ENCODE data around the gene EXOC3L4.

Gene EXOC3L4

DNA sequence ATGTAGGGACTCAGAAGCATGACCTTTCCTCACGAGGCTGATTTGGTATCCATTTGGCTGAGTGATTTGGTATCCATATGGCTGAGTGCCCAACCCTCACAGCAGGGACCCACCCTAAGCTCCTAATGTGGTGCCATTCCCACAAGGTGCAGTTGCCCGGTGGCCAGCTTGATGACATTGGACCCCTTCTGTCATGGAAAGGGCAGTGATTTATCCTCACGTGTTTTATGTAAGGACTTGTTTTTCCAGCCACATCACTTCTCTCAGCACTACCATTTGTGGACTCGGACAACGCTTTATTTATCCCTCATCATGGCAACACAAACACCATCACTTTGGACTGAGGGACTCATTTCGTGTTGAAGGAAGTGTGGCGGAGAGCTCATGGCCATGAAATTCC lies 28.7 kb upstream of the EXOC3L4 start:
- H3K9me3 Mint-ChIP-seq: no peaks in the 10 kb centered on the region
- peaks cover 14% of the 10 kb centered on the region for H3K27me3 Mint-ChIP-seq
- H3K27ac Mint-ChIP-seq: no peak overlapping the region
- H3K4me3 Mint-ChIP-seq: no peak overlapping the region
- no peaks in the 10 kb centered on the region for H3K4me1 Mint-ChIP-seq (ENCODE audit: low read depth)
- no peaks in the 10 kb centered on the region for H3K36me3 Mint-ChIP-seq (ENCODE audit: low read depth)

DNA sequence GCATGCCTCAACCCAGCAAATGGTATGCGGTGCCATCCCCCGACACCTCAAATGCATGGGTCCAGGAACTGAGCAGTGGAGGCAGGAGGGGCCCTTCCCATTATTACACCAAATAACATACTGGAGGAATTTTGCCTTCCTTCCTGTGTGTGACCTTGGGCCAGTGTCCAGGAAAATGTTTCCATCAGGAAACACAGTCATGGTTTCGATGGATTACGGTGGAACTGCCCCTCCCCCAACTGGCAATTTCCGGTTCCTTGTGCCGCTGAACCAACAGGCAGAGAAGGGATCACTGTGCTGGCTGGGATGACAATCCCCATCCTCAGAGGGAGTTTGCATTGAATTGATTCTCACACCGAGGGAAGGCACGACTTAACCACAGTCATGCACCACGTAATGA lies 28.1 kb upstream of the EXOC3L4 start:
- H3K4me1 Mint-ChIP-seq (ENCODE audit: low read depth): no peaks in the 10 kb centered on the region
- H3K27ac Mint-ChIP-seq: no peak overlapping the region
- H3K36me3 Mint-ChIP-seq (ENCODE audit: low read depth): no peaks in the 10 kb centered on the region
- no peak overlapping the region for H3K4me3 Mint-ChIP-seq
- H3K27me3 Mint-ChIP-seq: peaks cover 14% of the 10 kb centered on the region
- H3K9me3 Mint-ChIP-seq: no peaks in the 10 kb centered on the region

DNA sequence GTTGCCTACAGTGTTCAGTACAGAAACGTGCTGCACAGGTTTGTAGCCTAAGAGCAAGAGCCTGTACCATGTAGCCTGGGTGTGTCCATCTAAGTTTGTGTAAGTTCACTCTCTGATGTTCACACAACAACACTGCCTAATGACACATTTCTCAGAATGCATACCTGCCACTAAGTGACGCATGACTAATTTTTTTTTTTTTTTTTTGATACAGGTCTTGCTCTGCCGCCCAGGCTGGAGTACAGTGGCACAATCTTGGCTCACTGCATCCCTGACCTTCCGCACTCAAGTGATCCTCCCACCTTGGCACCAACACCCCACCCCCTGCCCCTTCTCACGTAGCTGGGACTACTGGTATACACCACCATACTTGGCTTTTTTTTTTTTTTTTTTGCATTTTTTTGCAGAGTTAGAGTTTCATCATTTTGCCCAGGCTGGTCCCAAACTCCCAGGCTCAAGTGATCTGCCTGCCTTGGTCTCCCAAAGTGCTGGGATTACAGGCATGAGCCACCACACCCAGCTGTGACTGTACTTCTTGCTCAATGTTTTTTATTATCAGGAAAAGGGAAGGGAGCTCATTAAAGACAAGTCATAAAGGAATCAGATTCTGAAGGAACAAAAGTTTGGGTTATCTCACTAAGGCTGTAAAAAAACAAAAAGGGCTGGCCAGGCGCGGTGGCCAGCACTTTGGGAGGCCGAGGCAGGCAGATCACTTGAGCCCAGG lies 27.1 kb upstream of the EXOC3L4 start:
- Mint-ChIP-seq H3K36me3 (ENCODE audit: low read depth) (no peaks in the 10 kb centered on the region), H3K27me3 (peaks cover 14% of the 10 kb centered on the region), H3K27ac (no peak overlapping the region), H3K9me3 (no peaks in the 10 kb centered on the region), H3K4me3 (no peak overlapping the region), H3K4me1 (ENCODE audit: low read depth) (no peaks in the 10 kb centered on the region)

DNA sequence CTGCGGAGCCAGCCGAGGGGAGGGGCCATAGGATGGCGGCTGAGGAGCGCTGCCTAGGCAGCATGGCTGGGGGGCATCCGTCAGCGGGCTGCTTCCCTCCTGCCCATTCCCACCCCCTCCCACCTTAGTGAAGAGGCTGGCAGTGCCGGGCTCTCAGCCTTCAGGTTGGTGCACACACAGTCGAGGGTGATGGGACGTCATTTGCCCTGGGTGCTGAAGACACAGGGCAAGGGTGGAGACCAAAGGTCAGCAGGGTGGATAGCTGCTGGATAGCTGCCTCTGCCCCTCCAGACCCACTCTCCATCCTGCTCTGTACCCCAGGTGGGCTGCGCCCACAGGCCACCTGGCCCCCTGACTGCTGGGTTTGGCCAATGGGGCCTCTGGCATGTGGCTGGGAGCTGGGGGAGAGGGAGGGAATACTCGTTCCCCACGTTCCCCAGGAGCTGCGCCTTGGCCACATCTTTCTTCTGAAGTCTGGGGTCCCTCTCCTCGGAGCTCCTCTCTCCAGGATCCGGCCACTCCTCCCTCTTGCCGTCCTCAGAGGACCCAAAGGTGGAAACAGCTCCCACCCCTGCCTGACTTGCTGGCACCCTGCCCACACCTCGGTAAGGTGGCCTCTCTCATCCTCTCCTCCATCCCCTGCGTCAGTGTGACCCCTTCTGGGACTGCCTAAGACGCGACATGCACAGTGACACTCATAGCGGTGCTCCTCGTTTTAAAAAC lies 26.0 kb upstream of the EXOC3L4 start:
- Mint-ChIP-seq H3K27me3 (peaks cover 14% of the 10 kb centered on the region), H3K4me1 (ENCODE audit: low read depth) (no peaks in the 10 kb centered on the region), H3K36me3 (ENCODE audit: low read depth) (no peaks in the 10 kb centered on the region), H3K9me3 (no peaks in the 10 kb centered on the region), H3K27ac (no peak overlapping the region), H3K4me3 (no peak overlapping the region)

DNA sequence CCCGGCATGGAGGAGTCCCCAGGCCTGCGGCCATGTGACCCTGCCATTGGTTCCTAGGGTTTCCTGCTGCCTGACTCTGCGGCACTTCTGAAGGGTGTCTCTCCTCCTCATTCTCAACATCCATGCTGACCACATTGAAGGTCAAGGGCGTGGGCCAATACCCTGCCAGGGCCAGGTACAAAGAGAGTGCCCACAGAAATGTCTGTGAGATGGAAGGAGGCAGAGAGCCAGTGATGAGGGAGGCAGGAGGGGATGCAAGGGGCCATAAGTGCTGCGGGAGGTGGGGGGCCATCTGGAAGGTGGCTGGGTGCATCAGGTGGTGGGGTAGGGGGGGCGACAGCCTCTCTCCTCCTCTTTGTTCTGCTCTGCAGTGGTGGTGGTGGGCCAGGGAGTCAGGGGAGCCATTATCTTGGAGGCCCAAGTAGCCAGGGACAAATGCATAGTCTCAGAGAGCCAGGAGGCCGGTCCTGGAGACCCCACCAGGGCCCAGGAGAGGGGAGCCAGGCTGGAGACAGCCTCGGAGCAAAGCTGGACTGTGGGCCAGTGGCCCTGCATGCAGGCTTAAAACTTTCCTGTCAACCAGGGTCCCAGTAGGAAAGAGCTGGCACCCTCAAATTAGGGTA lies 24.2 kb upstream of the EXOC3L4 start:
- Mint-ChIP-seq H3K4me1 (ENCODE audit: low read depth) (no peaks in the 10 kb centered on the region), H3K36me3 (ENCODE audit: low read depth) (no peaks in the 10 kb centered on the region)

DNA sequence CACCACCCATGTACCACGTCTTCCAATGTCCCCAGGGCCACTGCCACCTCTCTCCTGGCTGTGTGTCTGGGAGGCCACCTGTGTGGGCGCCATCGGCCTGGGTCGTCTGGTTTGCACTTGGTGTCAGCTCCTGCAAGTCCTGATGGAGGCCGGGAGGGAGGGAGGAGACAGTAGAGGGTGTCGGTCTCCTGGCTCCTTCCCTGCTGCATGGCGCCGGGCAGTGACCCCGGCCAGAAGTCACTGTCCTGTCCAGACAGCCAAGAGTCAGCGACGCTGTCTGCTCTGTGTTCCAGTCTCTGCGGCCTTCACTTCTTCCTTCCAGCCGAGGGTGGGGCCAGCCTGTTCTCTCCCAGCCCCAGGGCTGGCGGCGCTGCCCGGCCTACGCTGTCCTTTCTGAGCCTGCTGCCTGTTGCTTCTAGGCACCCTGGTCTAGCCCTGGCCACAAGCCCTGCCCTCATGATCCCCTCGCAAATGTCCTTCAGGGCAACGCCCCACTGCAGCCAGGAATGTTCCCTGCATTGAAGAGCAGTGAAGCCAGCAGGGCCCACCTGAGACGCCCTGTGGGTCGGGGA lies 23.5 kb upstream of the EXOC3L4 start:
- H3K9me3 Mint-ChIP-seq: no peaks in the 10 kb centered on the region
- no peak overlapping the region for H3K27ac Mint-ChIP-seq
- H3K4me1 Mint-ChIP-seq (ENCODE audit: low read depth): no peaks in the 10 kb centered on the region
- H3K27me3 Mint-ChIP-seq: peaks cover 14% of the 10 kb centered on the region
- no peaks in the 10 kb centered on the region for H3K36me3 Mint-ChIP-seq (ENCODE audit: low read depth)
- no peak overlapping the region for H3K4me3 Mint-ChIP-seq

More for the DNA sequence above, 24.2 kb upstream of the EXOC3L4 start:
- no peak overlapping the region for H3K4me3 Mint-ChIP-seq
- no peaks in the 10 kb centered on the region for H3K9me3 Mint-ChIP-seq
- peaks cover 15% of the 10 kb centered on the region for H3K27me3 Mint-ChIP-seq
- no peak overlapping the region for H3K27ac Mint-ChIP-seq

DNA sequence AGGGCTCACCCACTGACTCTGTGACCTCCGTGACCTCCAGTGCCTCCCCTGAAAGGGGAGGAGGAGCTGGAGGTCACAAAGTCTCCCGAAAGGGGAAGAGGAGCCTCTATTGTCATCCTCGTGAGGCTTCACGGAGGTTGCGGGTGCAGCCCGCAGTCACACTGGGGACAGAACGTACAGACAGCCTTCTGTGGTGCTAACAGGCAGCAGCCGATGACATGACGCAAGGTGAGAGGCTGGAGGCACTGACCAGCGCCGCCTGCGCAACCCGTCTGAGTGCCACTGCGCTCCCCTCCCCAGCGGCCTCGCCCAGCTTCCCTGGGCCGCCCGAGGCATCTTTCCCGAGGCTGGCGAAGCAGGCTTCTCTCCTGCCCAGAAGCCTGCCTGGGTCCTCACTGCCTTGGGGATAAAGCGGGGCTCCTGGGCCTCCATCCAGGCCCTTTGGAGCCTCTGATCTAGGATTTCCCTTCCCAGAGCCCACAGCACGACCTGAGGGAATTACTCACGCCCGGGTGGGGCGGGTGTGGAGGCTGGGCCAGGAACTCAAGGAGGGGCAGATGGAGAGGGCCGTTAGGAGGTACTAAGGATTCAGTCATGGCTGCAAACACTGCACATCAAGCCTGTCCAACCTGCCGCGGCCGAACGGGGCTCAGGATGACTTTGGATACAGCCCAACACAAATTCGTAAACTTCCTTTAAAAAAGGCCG lies 22.8 kb upstream of the EXOC3L4 start:
- H3K36me3 Mint-ChIP-seq (ENCODE audit: low read depth): no peaks in the 10 kb centered on the region
- no peak overlapping the region for H3K27ac Mint-ChIP-seq
- peaks cover 9% of the 10 kb centered on the region for H3K27me3 Mint-ChIP-seq
- no peak overlapping the region for H3K4me3 Mint-ChIP-seq
- no peaks in the 10 kb centered on the region for H3K9me3 Mint-ChIP-seq
- no peaks in the 10 kb centered on the region for H3K4me1 Mint-ChIP-seq (ENCODE audit: low read depth)

DNA sequence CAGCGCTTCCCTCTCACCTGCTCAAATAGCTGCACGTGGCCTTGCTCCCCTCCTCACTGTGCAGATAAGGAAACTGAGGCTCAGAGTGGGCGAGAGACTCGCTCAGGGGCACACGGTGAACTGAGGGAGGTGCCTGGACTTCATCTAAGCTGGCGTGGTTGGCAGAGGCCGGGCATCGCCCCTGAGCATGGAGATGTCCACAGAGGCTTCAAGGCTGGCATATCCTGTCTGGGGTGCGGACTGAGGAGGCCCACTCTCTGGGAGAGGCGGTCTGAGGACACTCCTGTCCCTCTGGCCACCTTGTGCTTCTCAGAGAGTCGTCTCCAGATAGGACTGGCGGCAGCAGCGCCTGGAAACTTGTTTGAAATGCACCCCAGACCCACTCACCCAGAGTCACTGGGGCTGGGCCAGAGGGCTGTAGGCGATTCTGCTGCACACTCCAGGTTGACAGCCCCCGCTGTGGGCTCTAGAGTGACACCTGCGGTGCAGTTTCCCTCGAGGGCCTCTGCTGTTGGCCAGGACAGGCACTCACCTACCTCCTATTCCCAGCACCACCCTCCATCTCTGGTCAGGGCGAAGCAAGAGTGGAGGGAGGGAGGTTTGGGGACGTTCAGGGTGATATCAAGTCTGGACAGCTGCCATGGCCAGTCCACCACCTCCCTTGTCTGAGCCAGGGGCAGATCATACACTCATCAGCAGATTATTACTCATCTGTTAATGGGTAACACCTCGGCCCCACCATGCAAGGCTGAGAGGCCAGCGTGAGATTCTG lies 21.7 kb upstream of the EXOC3L4 start:
- Mint-ChIP-seq H3K4me3 (no peak overlapping the region), H3K27me3 (peaks cover 5% of the 10 kb centered on the region), H3K4me1 (ENCODE audit: low read depth) (no peaks in the 10 kb centered on the region), H3K9me3 (no peaks in the 10 kb centered on the region), H3K27ac (no peak overlapping the region), H3K36me3 (ENCODE audit: low read depth) (no peaks in the 10 kb centered on the region)

DNA sequence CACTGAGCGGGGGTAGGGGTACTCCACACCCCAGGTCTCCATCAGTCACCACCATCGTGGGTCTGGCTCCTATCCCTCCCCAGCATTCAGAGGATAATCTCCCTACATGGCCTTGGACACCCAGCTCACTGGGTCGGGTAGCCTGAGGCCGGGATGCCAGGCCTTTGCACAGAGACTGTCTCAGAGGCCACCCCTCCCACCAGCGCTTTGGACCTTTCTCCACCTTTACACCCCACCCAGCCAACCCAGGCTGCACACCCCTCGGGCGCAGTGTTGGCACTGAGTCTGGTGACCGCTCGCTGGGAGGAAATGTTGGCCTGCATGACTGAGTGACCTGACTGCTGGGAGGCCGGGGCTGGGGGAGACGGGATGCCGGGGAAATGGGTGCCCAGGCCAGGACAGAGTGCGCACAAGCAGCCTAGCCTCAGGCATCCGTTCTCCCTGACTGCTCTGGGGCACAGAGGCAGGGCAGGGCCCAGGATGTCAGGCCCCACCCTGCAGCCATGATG lies 21.1 kb upstream of the EXOC3L4 start:
- no peak overlapping the region for H3K4me3 Mint-ChIP-seq
- H3K9me3 Mint-ChIP-seq: no peaks in the 10 kb centered on the region

DNA sequence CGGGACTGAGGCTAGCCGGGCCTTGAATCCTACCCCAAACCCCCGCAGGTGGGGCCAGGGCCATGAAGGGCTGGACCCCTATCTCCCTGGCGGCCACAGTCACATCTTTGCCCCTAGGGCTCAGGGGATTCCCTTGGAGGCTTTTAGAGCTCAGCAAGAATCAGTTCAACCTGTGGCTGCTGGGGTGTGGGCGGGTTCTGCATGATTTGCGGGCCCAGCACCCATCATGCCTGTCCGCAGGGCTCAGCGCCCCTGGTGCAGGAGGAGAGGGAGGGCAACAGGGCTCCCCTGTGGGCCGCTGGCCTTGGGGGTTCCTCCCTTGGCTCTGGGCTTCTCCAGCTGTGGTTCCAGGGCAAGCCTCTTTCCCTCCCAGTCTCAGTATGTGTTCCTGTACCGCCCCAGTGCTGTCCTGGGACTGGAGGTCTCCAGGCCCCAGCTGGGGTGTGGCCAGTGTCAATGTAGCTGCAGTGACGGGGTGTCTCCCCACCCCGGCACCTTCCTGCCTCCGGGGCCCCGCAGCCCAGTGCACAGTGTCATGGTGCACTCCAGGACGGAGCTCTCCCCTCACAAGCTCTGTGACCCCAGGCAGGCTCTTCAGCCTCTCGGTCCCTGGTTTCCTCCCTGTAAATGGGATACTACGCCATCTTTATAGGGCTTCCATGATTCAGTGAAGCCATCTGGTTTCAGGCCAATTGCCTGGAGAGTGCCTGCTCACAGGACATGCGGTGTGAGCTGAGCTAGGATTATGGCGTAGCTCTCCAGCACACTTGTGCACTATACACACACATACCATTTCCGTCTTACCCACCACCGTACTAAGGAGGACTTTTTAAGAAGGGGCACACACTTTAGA lies 20.4 kb upstream of the EXOC3L4 start:
- Mint-ChIP-seq H3K9me3 (no peaks in the 10 kb centered on the region), H3K36me3 (ENCODE audit: low read depth) (no peaks in the 10 kb centered on the region), H3K4me3 (no peak overlapping the region), H3K27ac (no peak overlapping the region), H3K4me1 (ENCODE audit: low read depth) (no peaks in the 10 kb centered on the region), H3K27me3 (peaks cover 5% of the 10 kb centered on the region)

More for the DNA sequence above, 21.1 kb upstream of the EXOC3L4 start:
- Mint-ChIP-seq H3K36me3 (ENCODE audit: low read depth) (no peaks in the 10 kb centered on the region), H3K4me1 (ENCODE audit: low read depth) (no peaks in the 10 kb centered on the region), H3K27ac (no peak overlapping the region), H3K27me3 (peaks cover 5% of the 10 kb centered on the region)

DNA sequence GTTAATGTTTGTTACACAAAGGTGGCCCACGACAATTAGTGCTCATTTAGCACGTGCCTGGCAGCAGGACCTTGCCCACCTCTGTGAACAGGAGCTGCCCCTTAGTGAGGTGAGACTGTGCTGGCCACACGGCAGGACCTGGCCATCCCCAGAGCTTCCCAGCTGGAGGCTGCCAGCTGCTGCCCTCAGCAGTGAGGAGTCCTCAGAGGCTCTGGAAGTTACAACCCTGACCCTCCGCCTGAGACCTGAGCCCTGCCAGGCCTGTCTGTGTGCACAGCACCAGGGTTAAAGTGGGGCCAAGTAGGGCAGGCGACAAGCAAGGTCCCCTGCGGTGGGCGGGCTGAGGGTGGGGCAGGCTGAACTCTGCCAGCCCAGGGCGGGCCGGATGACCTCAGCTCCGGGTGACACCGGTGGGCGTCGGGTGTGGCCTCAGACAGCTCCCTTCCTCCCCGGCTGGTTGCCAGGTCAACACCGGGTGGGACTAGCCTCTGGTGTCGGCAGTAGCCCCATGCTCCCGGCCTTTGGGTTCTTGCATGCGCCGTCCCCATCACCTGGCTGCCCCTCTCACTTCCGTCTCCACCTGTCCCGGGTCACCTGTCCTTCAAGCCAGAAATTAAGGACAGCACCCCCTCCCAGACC lies 19.7 kb upstream of the EXOC3L4 start:
- Mint-ChIP-seq H3K4me3 (no peak overlapping the region), H3K36me3 (ENCODE audit: low read depth) (no peaks in the 10 kb centered on the region), H3K27me3 (peaks cover 5% of the 10 kb centered on the region), H3K4me1 (ENCODE audit: low read depth) (no peaks in the 10 kb centered on the region), H3K9me3 (no peaks in the 10 kb centered on the region), H3K27ac (no peak overlapping the region)

DNA sequence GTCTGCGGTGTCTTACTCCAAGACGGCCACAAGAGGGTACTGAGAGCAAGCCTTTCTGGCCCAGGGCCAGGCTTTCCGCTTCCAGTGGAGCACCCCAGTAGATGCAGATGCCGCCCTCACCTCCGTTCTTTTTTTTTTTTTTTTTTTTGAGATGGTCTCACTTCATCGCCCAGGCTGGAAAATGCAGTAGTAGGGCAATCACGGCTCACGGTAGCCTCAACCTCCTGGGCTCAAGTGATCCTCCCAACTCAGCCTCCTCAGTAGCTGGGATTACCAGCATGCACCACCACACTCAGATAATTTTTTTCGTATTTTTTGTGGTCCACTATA lies 16.1 kb upstream of the EXOC3L4 start:
- H3K27me3 Mint-ChIP-seq: peaks cover 5% of the 10 kb centered on the region
- H3K36me3 Mint-ChIP-seq (ENCODE audit: low read depth): no peaks in the 10 kb centered on the region
- H3K4me1 Mint-ChIP-seq (ENCODE audit: low read depth): no peaks in the 10 kb centered on the region
- no peak overlapping the region for H3K27ac Mint-ChIP-seq
- no peaks in the 10 kb centered on the region for H3K9me3 Mint-ChIP-seq
- H3K4me3 Mint-ChIP-seq: no peak overlapping the region
